ENCODE results near the gene CRABP1. TPM values are rescaled to one million over a fixed set of nuclear protein-coding genes. Genes with fewer than 3 reads are reported as not detected.

The CRABP1 gene
- total RNA-seq (not detected), polyA plus RNA-seq (ENCODE audit: insufficient read depth, low read depth, low replicate concordance) (61.0 TPM)
- long read RNA-seq, donor 1, transcript CRABP1-201 (4 exons, 772 nt) = major isoform, 37 of 40 reads
- long read RNA-seq, donor 1, partial matches to known transcripts = 0 of 40 reads
- long read RNA-seq, donor 1, other reads (novel, unspliced or antisense) = 0 of 40 reads
- long read RNA-seq, donor 2, transcript CRABP1-201 (4 exons, 772 nt) = major isoform, 17 of 19 reads
- long read RNA-seq, donor 2, partial matches to known transcripts = 0 of 19 reads
- long read RNA-seq, donor 2, other reads (novel, unspliced or antisense) = 0 of 19 reads
- long read RNA-seq, donor 3, transcript CRABP1-201 (4 exons, 772 nt) = major isoform, 13 of 15 reads
- long read RNA-seq, donor 3, partial matches to known transcripts = 0 of 15 reads
- long read RNA-seq, donor 3, other reads (novel, unspliced or antisense) = 0 of 15 reads
- long read RNA-seq, donor 4, transcript CRABP1-201 (4 exons, 772 nt) = major isoform, 22 of 22 reads
- long read RNA-seq, donor 4, partial matches to known transcripts = 0 of 22 reads
- long read RNA-seq, donor 4, other reads (novel, unspliced or antisense) = 0 of 22 reads
- long read RNA-seq, donor 5, partial matches to known transcripts = 0 of 6 reads
- long read RNA-seq, donor 5, other reads (novel, unspliced or antisense) = 0 of 6 reads
- long read RNA-seq, donor 6, transcript CRABP1-201 (4 exons, 772 nt) = major isoform, 20 of 27 reads
- long read RNA-seq, donor 6, partial matches to known transcripts = 5 of 27 reads
- long read RNA-seq, donor 6, other reads (novel, unspliced or antisense) = 0 of 27 reads
- long read RNA-seq, donor 7, partial matches to known transcripts = 1 of 1 reads
- long read RNA-seq, donor 7, other reads (novel, unspliced or antisense) = 0 of 1 reads
- long read RNA-seq, donor 8, transcript CRABP1-201 (4 exons, 772 nt) = major isoform, 77 of 88 reads
- long read RNA-seq, donor 8, transcript CRABP1-203 (1 exons, 401 nt) = minor isoform, 5 of 88 reads
- long read RNA-seq, donor 8, partial matches to known transcripts = 6 of 88 reads
- long read RNA-seq, donor 8, other reads (novel, unspliced or antisense) = 0 of 88 reads
- long read RNA-seq, donor 9, transcript CRABP1-201 (4 exons, 772 nt) = major isoform, 17 of 19 reads
- long read RNA-seq, donor 9, partial matches to known transcripts = 0 of 19 reads
- long read RNA-seq, donor 9, other reads (novel, unspliced or antisense) = 0 of 19 reads
- long read RNA-seq, donor 10, transcript CRABP1-201 (4 exons, 772 nt) = major isoform, 45 of 54 reads
- long read RNA-seq, donor 10, partial matches to known transcripts = 5 of 54 reads
- long read RNA-seq, donor 10, other reads (novel, unspliced or antisense) = 0 of 54 reads

DNA sequence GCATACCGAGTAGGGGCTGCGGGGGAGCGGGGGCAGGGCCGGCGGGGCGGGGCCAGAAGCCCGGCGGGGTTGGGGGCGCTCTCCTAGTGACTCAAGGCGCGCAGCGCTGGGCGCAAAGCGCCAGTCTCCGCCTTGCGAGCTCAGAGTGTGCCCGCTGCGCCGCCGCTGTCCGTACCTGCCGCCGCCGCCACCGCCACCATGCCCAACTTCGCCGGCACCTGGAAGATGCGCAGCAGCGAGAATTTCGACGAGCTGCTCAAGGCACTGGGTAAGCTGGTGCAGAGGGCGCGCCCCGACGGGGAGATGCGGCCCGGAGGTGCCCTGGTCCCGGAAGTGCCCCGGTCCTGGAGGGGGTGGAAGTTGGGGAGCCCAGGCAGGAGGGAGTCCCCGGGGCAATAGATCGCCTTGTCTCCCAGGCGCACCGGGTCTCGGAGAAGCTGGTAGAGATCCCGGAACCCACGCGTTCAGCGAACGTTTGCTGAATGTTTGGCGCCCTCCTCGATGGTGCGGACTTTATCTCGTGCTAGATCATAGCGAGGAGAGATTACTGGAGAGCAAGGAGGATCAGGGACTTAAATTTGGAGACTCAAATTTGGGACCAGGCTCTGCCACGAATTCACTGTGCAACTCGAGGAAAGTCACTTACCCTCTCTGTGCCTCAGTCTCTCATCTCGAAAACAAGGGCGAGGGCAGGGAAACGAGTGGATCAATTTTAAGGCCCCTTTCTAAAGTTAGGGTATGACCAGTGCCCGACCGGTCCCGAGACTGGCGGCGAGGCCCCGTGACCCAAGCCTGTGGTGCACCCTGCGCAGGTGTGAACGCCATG lies at the start of gene CRABP1:
Gene CRABP1 (plus strand): TSS at position 123 of the 826 bp plus-strand sequence. CDS start 76 bp downstream, at position 199.
- DNase-seq (peak in 4 of 5 donors; percentile 55 to 72 (median 62)), FAIRE-seq (no peak)
- no peak within 1 kb of the TSS for H3K9ac ChIP-seq (ENCODE audit: low read length in 3 of 3)
- no peaks in the 10 kb centered on the region for H3K9me3 ChIP-seq (ENCODE audit: control insufficient read depth in 2 of 3, insufficient read depth in 1 of 3, low read length in 3 of 3)
- H3K4me1 ChIP-seq (ENCODE audit: control insufficient read depth in 2 of 3, insufficient read depth in 2 of 3, low read depth in 1 of 3, low read length in 3 of 3) = peaks cover 0 to 2% (median 0%) of the 10 kb centered on the region in 3 donors
- peak within 1 kb of the TSS; percentile 6 to 57 (median 40) for H3K4me3 ChIP-seq (ENCODE audit: low read length in 3 of 3)
- peaks cover 11% of the 10 kb centered on the region for H3K27me3 ChIP-seq (ENCODE audit: control insufficient read depth, insufficient read depth, low read length)
- no peak within 1 kb of the TSS for H3K27ac ChIP-seq (ENCODE audit: low read depth in 2 of 2, low read length in 2 of 2)
- TF ChIP-seq, protein P1, sequence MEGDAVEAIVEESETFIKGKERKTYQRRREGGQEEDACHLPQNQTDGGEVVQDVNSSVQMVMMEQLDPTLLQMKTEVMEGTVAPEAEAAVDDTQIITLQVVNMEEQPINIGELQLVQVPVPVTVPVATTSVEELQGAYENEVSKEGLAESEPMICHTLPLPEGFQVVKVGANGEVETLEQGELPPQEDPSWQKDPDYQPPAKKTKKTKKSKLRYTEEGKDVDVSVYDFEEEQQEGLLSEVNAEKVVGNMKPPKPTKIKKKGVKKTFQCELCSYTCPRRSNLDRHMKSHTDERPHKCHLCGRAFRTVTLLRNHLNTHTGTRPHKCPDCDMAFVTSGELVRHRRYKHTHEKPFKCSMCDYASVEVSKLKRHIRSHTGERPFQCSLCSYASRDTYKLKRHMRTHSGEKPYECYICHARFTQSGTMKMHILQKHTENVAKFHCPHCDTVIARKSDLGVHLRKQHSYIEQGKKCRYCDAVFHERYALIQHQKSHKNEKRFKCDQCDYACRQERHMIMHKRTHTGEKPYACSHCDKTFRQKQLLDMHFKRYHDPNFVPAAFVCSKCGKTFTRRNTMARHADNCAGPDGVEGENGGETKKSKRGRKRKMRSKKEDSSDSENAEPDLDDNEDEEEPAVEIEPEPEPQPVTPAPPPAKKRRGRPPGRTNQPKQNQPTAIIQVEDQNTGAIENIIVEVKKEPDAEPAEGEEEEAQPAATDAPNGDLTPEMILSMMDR (IDR thresholded peaks at IDR 0.05; ENCODE audit: borderline replicate concordance, extremely low read depth, insufficient read depth) = no peak
- intact Hi-C loops (cut with DNase I) = no loop called here
- no peaks in the 10 kb centered on the region for H3K36me3 ChIP-seq (ENCODE audit: control insufficient read depth in 2 of 3, insufficient read depth in 3 of 3, low read length in 3 of 3)

DNA sequence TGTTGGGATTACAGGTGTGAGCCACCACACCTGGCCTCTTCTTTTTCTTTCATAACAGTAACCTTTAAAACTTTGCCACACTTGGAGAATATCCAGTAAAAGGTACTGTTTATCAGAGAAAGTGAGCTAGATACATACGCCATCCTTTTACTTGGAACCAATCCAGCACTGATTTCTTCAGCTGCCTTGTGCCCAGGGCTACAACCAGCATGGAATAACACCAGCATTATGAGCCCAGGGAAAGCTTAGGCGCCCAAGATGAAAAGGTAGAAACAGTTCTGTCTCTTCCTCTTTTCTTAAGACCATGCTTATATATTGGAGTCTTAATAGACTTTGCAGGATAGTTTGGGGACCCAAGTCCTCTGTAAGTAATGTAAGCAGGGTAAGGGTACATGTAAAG lies 49.1 kb upstream of the CRABP1 start:
- Histone ChIP-seq H3K27ac (ENCODE audit: low read depth in 2 of 2, low read length in 2 of 2) (no peak overlapping the region), H3K4me3 (ENCODE audit: low read length in 3 of 3) (no peak overlapping the region), H3K36me3 (ENCODE audit: control insufficient read depth in 2 of 3, insufficient read depth in 3 of 3, low read length in 3 of 3) (peaks cover 3 to 28% (median 20%) of the 10 kb centered on the region in 3 donors), H3K9ac (ENCODE audit: low read length in 3 of 3) (no peak overlapping the region), H3K4me1 (ENCODE audit: control insufficient read depth in 2 of 3, insufficient read depth in 2 of 3, low read depth in 1 of 3, low read length in 3 of 3) (no peaks in the 10 kb centered on the region), H3K9me3 (ENCODE audit: control insufficient read depth in 2 of 3, insufficient read depth in 1 of 3, low read length in 3 of 3) (no peaks in the 10 kb centered on the region), H3K27me3 (ENCODE audit: control insufficient read depth, insufficient read depth, low read length) (no peaks in the 10 kb centered on the region)
- intact Hi-C loops (cut with DNase I) = no loop called here
- FAIRE-seq = no peak
- TF ChIP-seq, protein P1 (IDR thresholded peaks at IDR 0.05; ENCODE audit: borderline replicate concordance, extremely low read depth, insufficient read depth) = no peak
- DNase-seq = no peak

DNA sequence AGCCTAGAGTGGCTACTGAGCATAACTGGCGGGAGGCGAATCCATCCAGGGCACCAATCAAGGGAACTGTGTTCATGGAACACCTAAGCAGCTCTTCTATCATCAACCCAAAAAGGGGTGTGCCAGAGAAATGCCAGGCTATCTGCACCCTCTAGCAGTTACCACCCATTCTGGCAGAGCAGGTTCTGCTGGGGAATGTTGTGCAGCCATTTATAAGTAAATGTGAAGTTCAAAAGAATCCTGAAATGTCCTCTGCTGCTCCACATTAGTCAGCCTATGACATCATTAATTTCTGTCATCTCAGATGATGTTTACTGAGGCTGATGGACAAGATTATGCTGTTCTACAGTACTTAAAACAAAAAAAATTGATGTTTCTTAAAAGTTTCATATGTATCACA lies 48.5 kb upstream of the CRABP1 start:
- intact Hi-C loops (cut with DNase I) = no loop called here
- DNase-seq (no peak), FAIRE-seq (no peak)
- Histone ChIP-seq H3K9me3 (ENCODE audit: control insufficient read depth in 2 of 3, insufficient read depth in 1 of 3, low read length in 3 of 3) (no peaks in the 10 kb centered on the region), H3K4me1 (ENCODE audit: control insufficient read depth in 2 of 3, insufficient read depth in 2 of 3, low read depth in 1 of 3, low read length in 3 of 3) (no peaks in the 10 kb centered on the region), H3K27me3 (ENCODE audit: control insufficient read depth, insufficient read depth, low read length) (no peaks in the 10 kb centered on the region), H3K4me3 (ENCODE audit: low read length in 3 of 3) (no peak overlapping the region), H3K36me3 (ENCODE audit: control insufficient read depth in 2 of 3, insufficient read depth in 3 of 3, low read length in 3 of 3) (peaks cover 3 to 26% (median 20%) of the 10 kb centered on the region in 3 donors), H3K9ac (ENCODE audit: low read length in 3 of 3) (no peak overlapping the region), H3K27ac (ENCODE audit: low read depth in 2 of 2, low read length in 2 of 2) (no peak overlapping the region)
- TF ChIP-seq, protein P1 (IDR thresholded peaks at IDR 0.05; ENCODE audit: borderline replicate concordance, extremely low read depth, insufficient read depth) = no peak
